ENCODE data around the gene TSPAN4.

DNA sequence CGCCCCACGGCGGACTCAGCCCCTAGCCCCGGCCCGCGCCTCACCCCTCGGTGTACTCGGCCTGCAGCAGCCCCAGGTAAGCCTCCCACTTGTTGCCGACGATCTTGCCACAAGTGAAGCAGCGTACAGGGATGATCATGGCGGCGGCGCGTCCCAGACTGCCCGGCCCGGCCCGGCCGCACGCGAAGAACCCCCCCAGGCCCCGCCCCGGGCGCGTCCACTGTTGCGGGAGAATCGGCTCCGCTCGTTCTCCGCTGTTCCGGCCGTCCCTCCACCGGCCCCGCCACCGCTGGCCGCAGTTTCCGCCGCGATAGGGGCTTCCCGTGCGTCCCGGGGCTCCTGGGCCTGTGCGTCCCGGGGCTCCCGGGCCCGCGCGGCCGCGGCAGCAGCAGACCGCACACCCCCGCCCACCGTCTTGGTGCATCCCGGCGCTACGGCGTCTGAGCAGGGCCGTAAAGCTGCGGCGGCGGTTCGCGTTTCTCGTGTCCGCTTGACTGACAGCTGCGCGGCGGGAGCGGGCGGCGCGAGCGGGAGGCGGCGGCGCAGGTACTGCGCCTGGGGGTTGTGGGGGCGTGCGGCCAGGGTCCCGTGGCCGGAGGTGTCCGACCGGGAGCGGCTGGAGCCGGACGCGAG, at the start of gene TSPAN4, which contains the start of gene POLR2L:
- TF ChIP-seq, protein P1, sequence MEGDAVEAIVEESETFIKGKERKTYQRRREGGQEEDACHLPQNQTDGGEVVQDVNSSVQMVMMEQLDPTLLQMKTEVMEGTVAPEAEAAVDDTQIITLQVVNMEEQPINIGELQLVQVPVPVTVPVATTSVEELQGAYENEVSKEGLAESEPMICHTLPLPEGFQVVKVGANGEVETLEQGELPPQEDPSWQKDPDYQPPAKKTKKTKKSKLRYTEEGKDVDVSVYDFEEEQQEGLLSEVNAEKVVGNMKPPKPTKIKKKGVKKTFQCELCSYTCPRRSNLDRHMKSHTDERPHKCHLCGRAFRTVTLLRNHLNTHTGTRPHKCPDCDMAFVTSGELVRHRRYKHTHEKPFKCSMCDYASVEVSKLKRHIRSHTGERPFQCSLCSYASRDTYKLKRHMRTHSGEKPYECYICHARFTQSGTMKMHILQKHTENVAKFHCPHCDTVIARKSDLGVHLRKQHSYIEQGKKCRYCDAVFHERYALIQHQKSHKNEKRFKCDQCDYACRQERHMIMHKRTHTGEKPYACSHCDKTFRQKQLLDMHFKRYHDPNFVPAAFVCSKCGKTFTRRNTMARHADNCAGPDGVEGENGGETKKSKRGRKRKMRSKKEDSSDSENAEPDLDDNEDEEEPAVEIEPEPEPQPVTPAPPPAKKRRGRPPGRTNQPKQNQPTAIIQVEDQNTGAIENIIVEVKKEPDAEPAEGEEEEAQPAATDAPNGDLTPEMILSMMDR (IDR thresholded peaks at IDR 0.05) = no peak
- peak; percentile 75 to 91 for TF ChIP-seq POLR2A (IDR thresholded peaks at IDR 0.05)
- peak; percentile 30 to 95 (median 56) for TF ChIP-seq POLR2AphosphoS5 (IDR thresholded peaks at IDR 0.05)
- TF ChIP-seq EP300 (IDR thresholded peaks at IDR 0.05) = no peak

All from suprapubic skin (tissue), 4 donors.